Colonic mucosa (tissue), 4 donors: Measurements from ENCODE around the gene CDH2. TPM values are rescaled to one million over a fixed set of nuclear protein-coding genes. Genes with fewer than 3 reads are reported as not detected.

Experiments used
- DNase-seq: peaks from one replicate; pipeline ENCODE4 v3.0.0-alpha.2; 2020
- H3K27ac ChIP-seq: fragments of 200-600 bp; one replicate; pipeline ENCODE4 v1.8.0; 2021
- H3K27me3 ChIP-seq: fragments of 200-600 bp; one replicate; pipeline ENCODE4 v1.8.0; 2021
- H3K36me3 ChIP-seq: fragments of 200-600 bp; one replicate; pipeline ENCODE4 v1.8.0; 2021
- H3K4me1 ChIP-seq: fragments of 200-600 bp; one replicate; pipeline ENCODE4 v1.8.0; 2021; ENCODE audit warnings: mild to moderate bottlenecking
- H3K4me3 ChIP-seq: fragments of 200-600 bp; one replicate; pipeline ENCODE4 v1.8.0; 2021
- H3K9ac ChIP-seq, 2 donors: one replicate each; pipeline ENCODE4 v1.7.0; 2013; ENCODE audit warnings: control low read depth in 2 of 2, low read depth in 2 of 2, low read length in 2 of 2
- H3K9me3 ChIP-seq: fragments of 200-600 bp; one replicate; pipeline ENCODE4 v1.8.0; 2021
- intact Hi-C: fragments of 100-400 bp; cut with DNase I; formaldehyde crosslinking; loops from one replicate; pipeline ENCODE4 v1.14.1; 2022
- total RNA-seq, 2 donors: library from RNA; stranded (reverse); fragmentation: NEBNext Ultra II Directional in 1 of 2; extraction: Animal tissue kit (Norgen Biotek cat#: 25700) in 1 of 2; gene quantifications; one replicate each; pipeline ENCODE4 v1.2.1, GENCODE V29; 2021
- TF ChIP-seq, protein P1 (sequence below): fragments of 200-600 bp; IDR thresholded peaks from one replicate; pipeline ENCODE4 v1.8.0; 2022; ENCODE audit warnings: antibody characterized with exemption, mild to moderate bottlenecking
- donor health status: healthy.
- donor health status: DM: no; HTN: no; CAD: no.
- donor health status: DM: no; HTN: no; CAD: no.

Gene CDH2
- total RNA-seq, 2 donors from 2014 or later: 0.84 to 1.4 TPM

DNA sequence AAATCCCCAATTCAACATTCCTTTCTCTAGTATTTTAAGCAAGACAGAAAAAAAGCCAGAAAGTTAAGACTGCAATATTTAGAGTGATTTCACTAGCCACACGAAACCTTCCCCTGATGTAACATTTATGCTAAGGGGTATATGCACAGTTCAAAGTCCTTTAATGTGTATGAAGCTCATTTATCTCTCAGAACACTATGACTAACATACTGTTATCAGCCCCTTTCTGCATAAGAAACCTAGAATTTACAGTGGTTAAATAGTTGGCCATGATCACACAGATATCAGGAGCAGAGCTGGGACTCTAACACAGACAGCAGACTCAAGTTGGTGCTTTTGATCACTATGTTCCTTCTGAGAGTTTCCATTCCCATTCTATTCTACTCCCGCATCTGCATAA, 185.5 kb downstream of the CDH2 start:
- H3K4me3 ChIP-seq: no peak overlapping the region
- no peaks in the 10 kb centered on the region for H3K27me3 ChIP-seq
- DNase-seq: no peak
- TF ChIP-seq, protein P1, sequence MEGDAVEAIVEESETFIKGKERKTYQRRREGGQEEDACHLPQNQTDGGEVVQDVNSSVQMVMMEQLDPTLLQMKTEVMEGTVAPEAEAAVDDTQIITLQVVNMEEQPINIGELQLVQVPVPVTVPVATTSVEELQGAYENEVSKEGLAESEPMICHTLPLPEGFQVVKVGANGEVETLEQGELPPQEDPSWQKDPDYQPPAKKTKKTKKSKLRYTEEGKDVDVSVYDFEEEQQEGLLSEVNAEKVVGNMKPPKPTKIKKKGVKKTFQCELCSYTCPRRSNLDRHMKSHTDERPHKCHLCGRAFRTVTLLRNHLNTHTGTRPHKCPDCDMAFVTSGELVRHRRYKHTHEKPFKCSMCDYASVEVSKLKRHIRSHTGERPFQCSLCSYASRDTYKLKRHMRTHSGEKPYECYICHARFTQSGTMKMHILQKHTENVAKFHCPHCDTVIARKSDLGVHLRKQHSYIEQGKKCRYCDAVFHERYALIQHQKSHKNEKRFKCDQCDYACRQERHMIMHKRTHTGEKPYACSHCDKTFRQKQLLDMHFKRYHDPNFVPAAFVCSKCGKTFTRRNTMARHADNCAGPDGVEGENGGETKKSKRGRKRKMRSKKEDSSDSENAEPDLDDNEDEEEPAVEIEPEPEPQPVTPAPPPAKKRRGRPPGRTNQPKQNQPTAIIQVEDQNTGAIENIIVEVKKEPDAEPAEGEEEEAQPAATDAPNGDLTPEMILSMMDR: no peak
- no peak overlapping the region for H3K9ac ChIP-seq
- H3K36me3 ChIP-seq: no peaks in the 10 kb centered on the region
- no peaks in the 10 kb centered on the region for H3K4me1 ChIP-seq
- intact Hi-C loops: no loop called here
- H3K27ac ChIP-seq: no peak overlapping the region
- no peaks in the 10 kb centered on the region for H3K9me3 ChIP-seq

DNA sequence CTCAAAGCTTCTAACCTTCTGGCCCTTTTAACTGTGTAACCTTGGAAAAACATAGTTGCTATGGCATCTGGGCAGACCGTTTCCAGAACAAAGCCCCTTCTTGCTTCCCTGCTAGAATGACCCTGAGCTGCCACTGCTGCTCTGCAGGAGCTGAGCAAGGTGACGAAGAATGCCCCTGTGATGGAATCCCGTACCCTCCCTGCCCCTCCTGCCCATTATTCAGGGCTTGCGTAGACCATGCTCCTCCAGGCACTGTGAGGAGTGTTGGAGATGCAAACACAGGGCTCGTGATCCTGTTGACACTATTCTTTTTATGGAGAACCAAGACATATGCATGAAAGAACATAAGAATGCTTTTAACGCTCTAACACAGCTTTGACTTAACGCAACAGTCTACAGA, 191.1 kb downstream of the CDH2 start:
- H3K4me1 ChIP-seq: no peaks in the 10 kb centered on the region
- DNase-seq: no peak
- TF ChIP-seq, protein P1: no peak
- no peaks in the 10 kb centered on the region for H3K9me3 ChIP-seq
- no peak overlapping the region for H3K9ac ChIP-seq
- intact Hi-C loops: no loop called here
- H3K4me3 ChIP-seq: no peak overlapping the region
- H3K27ac ChIP-seq: no peak overlapping the region
- H3K36me3 ChIP-seq: no peaks in the 10 kb centered on the region
- no peaks in the 10 kb centered on the region for H3K27me3 ChIP-seq

DNA sequence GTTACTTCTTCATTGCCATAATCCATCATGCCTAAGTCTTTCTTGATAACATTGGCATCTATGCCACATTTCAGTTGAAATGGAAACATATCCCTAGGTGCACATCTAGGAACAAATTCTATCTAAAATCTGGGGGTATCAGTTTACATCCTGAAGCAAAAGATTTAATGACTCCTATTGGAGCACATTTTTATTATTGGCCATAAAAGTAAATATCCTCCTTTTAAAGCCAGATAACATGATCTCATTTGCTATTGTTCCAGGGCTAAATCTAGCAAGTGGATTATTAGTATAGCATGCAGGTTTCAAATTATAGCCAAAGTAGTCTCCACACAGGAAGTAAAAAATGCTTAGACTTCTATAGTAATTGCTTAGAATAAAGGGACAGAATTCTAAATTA, 193.2 kb downstream of the CDH2 start:
- DNase-seq: no peak
- no peaks in the 10 kb centered on the region for H3K36me3 ChIP-seq
- no peaks in the 10 kb centered on the region for H3K9me3 ChIP-seq
- intact Hi-C loops: no loop called here
- TF ChIP-seq, protein P1: no peak
- no peak overlapping the region for H3K27ac ChIP-seq
- no peaks in the 10 kb centered on the region for H3K27me3 ChIP-seq
- no peak overlapping the region for H3K4me3 ChIP-seq
- H3K9ac ChIP-seq: no peak overlapping the region
- no peaks in the 10 kb centered on the region for H3K4me1 ChIP-seq

DNA sequence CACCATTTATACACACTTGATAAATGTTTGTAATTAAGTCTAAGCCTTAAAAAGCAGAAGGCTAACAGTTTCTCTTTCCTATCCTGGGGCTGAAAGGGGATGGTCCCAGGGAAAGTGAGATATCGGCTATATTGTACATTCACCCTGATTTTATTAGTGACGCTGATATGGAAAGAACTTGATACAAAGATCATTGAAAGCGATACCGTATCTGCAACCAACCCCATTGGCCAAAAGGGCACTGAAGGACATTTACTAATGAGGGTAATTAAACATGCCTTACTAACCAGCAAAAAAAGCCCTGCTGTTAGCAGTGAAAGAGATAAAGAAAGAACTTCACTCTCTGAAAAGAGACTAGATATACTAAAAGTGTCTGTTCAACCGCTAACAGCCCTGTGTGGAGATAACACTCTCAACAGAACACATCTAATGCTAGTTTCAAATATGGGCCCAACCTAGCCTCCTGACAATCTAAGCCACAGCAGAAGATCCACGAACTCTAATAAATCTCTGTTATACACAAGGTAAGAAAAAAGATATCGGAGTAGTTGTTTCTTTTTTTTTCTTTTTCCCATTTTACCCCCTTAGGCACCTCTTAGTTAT, 200.0 kb downstream of the CDH2 start:
- Histone ChIP-seq H3K36me3 (no peaks in the 10 kb centered on the region), H3K9me3 (no peaks in the 10 kb centered on the region), H3K4me1 (no peaks in the 10 kb centered on the region), H3K9ac (no peak overlapping the region), H3K27me3 (no peaks in the 10 kb centered on the region), H3K4me3 (no peak overlapping the region), H3K27ac (no peak overlapping the region)
- DNase-seq: no peak
- intact Hi-C loops: no loop called here
- TF ChIP-seq, protein P1: no peak

DNA sequence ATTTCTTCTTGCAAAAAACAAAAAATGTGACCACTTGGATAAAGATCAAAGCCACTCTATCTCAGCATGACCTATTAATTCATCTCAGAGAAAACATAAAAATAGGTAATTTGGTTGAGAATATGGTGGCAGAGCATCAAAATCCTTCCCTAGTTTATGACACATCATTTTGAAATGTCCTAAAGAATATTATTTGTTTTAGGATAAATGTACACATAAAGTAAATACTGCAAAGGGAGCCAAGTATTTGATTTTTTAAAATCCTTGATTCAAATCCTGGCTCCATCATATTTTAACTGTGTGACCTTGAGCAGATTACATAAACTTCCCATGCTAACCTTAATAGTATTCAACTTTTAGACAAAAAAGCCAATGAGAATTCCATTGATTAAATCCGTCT, 206.6 kb downstream of the CDH2 start:
- no peaks in the 10 kb centered on the region for H3K27me3 ChIP-seq
- TF ChIP-seq, protein P1: no peak
- H3K36me3 ChIP-seq: no peaks in the 10 kb centered on the region
- no peak overlapping the region for H3K27ac ChIP-seq
- H3K4me1 ChIP-seq: no peaks in the 10 kb centered on the region
- DNase-seq: no peak
- H3K4me3 ChIP-seq: no peak overlapping the region
- intact Hi-C loops: no loop called here
- H3K9me3 ChIP-seq: no peaks in the 10 kb centered on the region
- H3K9ac ChIP-seq: no peak overlapping the region
